Measurements from ENCODE around the gene PAFAH1B1.

DNA sequence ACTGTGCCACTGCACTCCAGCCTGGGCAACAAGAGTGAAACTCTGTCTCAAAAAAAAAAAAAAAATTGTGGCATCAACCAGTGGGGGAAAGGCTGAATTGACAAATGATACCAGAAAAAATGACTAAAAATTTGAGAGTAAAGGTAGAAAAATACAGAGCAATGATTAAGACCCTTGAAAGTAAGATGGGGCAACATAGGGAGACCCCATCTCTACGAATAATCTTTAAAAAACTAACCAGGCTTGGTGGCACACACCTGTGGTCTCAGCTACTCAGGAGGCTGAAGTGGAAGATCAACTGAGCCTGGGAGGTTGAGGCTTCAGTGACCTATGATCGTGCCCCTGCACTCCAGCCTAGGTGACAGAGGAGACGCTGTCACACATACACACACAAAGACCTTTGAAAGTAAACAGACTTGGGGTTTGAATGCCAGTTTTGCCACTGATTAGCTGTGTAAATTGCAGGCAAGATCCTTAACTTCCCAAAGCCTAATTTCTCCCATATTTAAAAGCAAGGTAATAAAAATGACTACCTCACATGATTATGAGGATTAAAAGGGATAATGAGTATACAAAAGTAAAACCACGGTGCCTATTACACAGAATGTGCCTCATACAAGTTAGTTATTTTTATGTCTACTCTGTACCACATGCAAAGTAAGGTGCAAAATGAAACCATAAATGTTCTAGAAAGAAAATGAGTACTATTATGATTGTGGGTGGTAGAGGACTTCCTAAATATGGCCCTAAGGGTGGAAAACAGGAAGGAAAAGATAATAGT, 21.7 kb upstream of the PAFAH1B1 start:
- TF ChIP-seq, protein P1, sequence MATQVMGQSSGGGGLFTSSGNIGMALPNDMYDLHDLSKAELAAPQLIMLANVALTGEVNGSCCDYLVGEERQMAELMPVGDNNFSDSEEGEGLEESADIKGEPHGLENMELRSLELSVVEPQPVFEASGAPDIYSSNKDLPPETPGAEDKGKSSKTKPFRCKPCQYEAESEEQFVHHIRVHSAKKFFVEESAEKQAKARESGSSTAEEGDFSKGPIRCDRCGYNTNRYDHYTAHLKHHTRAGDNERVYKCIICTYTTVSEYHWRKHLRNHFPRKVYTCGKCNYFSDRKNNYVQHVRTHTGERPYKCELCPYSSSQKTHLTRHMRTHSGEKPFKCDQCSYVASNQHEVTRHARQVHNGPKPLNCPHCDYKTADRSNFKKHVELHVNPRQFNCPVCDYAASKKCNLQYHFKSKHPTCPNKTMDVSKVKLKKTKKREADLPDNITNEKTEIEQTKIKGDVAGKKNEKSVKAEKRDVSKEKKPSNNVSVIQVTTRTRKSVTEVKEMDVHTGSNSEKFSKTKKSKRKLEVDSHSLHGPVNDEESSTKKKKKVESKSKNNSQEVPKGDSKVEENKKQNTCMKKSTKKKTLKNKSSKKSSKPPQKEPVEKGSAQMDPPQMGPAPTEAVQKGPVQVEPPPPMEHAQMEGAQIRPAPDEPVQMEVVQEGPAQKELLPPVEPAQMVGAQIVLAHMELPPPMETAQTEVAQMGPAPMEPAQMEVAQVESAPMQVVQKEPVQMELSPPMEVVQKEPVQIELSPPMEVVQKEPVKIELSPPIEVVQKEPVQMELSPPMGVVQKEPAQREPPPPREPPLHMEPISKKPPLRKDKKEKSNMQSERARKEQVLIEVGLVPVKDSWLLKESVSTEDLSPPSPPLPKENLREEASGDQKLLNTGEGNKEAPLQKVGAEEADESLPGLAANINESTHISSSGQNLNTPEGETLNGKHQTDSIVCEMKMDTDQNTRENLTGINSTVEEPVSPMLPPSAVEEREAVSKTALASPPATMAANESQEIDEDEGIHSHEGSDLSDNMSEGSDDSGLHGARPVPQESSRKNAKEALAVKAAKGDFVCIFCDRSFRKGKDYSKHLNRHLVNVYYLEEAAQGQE (IDR thresholded peaks at IDR 0.05; ENCODE audit: insufficient read depth in 1 of 2, low read depth in 2 of 2, low read length in 2 of 2): no peak
- TF ChIP-seq POLR2AphosphoS5 (IDR thresholded peaks at IDR 0.05; ENCODE audit: low read depth, low read length) (no peak), SIN3A (IDR thresholded peaks at IDR 0.05; ENCODE audit: borderline replicate concordance, insufficient read depth, low read length) (no peak), TAF1 (IDR thresholded peaks at IDR 0.05; ENCODE audit: borderline replicate concordance, insufficient read depth, low read length) (no peak), FOXP2 (optimal IDR thresholded peaks at IDR 0.05; ENCODE audit: borderline replicate concordance, extremely low read depth, extremely low read length, insufficient read depth) (no peak)
